Vagina (tissue), 2 donors: ENCODE data around the gene KCNT2. TPM values are rescaled to one million over a fixed set of nuclear protein-coding genes. Genes with fewer than 3 reads are reported as not detected.

ENCODE experiments used
- DNase-seq, 2 donors: peaks; one replicate each; pipeline ENCODE4 v3.0.0-alpha.2; 2017; ENCODE audit errors: extremely low spot score in 2 of 2
- H3K27ac ChIP-seq: fragments of 200-600 bp; sonication (generic); one replicate; pipeline ENCODE4 v1.5.1; 2019
- H3K27me3 ChIP-seq: fragments of 200-600 bp; sonication (generic); one replicate; pipeline ENCODE4 v1.5.1; 2019
- H3K36me3 ChIP-seq, 2 donors: fragments of 200-600 bp; sonication (generic); one replicate each; pipeline ENCODE4 v1.5.1; 2017 to 2019
- H3K4me1 ChIP-seq: fragments of 200-600 bp; sonication (generic); one replicate; pipeline ENCODE4 v1.5.1; 2019
- H3K4me3 ChIP-seq, 2 donors: fragments of 200-600 bp; sonication (generic); 1 replicate in 1 of 2; 2 replicates in 1 of 2; pipeline ENCODE4 v1.5.1; 2016 to 2019
- H3K9me3 ChIP-seq: fragments of 200-600 bp; sonication (generic); one replicate; pipeline ENCODE4 v1.5.1; 2019
- POLR2A ChIP-seq, 2 donors: fragments of 450-650 bp; IDR thresholded peaks; one replicate each; pipeline ENCODE4 v1.6.1; 2017; ENCODE audit warnings: antibody characterized with exemption in 2 of 2, mild to moderate bottlenecking in 2 of 2, moderate library complexity in 2 of 2
- POLR2AphosphoS5 ChIP-seq, 2 donors: sonication (generic); formaldehyde crosslinking; IDR thresholded peaks; one replicate each; pipeline ENCODE4 v1.9.0; 2017; ENCODE audit warnings: antibody characterized with exemption in 2 of 2, mild to moderate bottlenecking in 2 of 2, low read depth in 1 of 2; ENCODE audit not compliant: insufficient read depth in 1 of 2
- intact Hi-C: fragments of 100-400 bp; cut with DNase I; formaldehyde crosslinking; loops from one replicate; pipeline ENCODE4 v1.15.1; 2023
- total RNA-seq: library from RNA; depleted of rRNA; stranded (reverse); fragments of >200 nt; gene quantifications from one replicate; pipeline ENCODE4 v1.2.3, GENCODE V29; 2016
- TF ChIP-seq, protein P1 (sequence below), 3 experiments: fragments of 450-650 bp in 2 of 3; fragments of 200-600 bp in 1 of 3; sonication (generic) in 1 of 3; IDR thresholded peaks; one replicate each; pipeline ENCODE4 v1.5.1; 2017 to 2019; ENCODE audit warnings: antibody characterized with exemption in 3 of 3, mild to moderate bottlenecking in 2 of 3, moderate library complexity in 2 of 3

The KCNT2 gene
- total RNA-seq, 1 donor from 2014 or later, result 1.2 TPM

DNA sequence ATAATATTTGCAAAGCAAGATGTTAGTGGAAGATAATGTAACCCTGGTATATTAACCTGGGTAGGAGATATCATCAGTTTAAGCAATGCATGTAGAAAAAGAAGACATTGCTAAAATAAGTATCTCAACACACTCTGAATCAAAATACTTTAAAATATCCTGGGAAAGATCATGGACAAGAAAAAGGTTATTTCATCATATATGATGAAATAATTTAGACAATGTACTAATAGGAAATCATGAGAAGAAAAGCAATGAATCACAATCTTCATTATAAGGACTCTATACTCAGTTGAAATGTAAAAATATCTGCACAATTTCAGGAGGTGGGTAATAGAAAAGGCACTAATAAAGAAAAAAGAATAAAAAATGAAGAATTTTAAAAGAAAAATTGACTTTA is 158.8 kb downstream of the KCNT2 start:
- TF ChIP-seq, protein P1, sequence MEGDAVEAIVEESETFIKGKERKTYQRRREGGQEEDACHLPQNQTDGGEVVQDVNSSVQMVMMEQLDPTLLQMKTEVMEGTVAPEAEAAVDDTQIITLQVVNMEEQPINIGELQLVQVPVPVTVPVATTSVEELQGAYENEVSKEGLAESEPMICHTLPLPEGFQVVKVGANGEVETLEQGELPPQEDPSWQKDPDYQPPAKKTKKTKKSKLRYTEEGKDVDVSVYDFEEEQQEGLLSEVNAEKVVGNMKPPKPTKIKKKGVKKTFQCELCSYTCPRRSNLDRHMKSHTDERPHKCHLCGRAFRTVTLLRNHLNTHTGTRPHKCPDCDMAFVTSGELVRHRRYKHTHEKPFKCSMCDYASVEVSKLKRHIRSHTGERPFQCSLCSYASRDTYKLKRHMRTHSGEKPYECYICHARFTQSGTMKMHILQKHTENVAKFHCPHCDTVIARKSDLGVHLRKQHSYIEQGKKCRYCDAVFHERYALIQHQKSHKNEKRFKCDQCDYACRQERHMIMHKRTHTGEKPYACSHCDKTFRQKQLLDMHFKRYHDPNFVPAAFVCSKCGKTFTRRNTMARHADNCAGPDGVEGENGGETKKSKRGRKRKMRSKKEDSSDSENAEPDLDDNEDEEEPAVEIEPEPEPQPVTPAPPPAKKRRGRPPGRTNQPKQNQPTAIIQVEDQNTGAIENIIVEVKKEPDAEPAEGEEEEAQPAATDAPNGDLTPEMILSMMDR (IDR thresholded peaks at IDR 0.05), result no peak
- TF ChIP-seq POLR2AphosphoS5 (IDR thresholded peaks at IDR 0.05; ENCODE audit: insufficient read depth in 1 of 2, low read depth in 1 of 2), result no peak
- no peak for TF ChIP-seq POLR2A (IDR thresholded peaks at IDR 0.05)
- no peak for DNase-seq
- H3K27me3 ChIP-seq, result no peaks in the 10 kb centered on the region
- intact Hi-C loops, result no loop called here
- H3K27ac ChIP-seq, result no peak overlapping the region
- no peak overlapping the region for H3K4me3 ChIP-seq
- no peaks in the 10 kb centered on the region for H3K4me1 ChIP-seq
- no peaks in the 10 kb centered on the region for H3K36me3 ChIP-seq
- H3K9me3 ChIP-seq, result no peaks in the 10 kb centered on the region

DNA sequence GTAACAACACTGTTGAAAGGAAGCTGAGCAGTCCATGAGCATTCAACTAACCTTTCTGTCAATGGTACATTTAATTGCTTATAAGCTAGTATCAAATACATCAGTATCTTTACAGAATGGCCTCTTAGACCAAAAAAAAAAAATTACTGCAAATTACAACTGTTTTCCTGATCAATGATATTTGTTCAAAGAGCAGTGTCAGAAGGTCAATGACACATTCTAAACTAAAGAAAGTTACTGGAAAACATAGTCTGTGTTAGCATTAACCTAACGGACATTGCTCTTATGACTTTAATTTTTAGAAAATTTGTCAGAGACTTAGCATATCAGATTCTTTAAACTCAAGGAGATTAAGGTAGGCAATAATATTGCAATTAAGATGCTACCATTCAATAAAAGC is 162.5 kb downstream of the KCNT2 start:
- no peaks in the 10 kb centered on the region for H3K4me1 ChIP-seq
- no peaks in the 10 kb centered on the region for H3K27me3 ChIP-seq
- no peak for DNase-seq
- TF ChIP-seq, protein P1 (IDR thresholded peaks at IDR 0.05), result no peak
- no peak for TF ChIP-seq POLR2A (IDR thresholded peaks at IDR 0.05)
- TF ChIP-seq POLR2AphosphoS5 (IDR thresholded peaks at IDR 0.05; ENCODE audit: insufficient read depth in 1 of 2, low read depth in 1 of 2), result no peak
- no peak overlapping the region for H3K27ac ChIP-seq
- H3K9me3 ChIP-seq, result no peaks in the 10 kb centered on the region
- H3K36me3 ChIP-seq, result no peaks in the 10 kb centered on the region
- intact Hi-C loops, result no loop called here
- H3K4me3 ChIP-seq, result no peak overlapping the region

- DNase-seq, result no peak
- Histone ChIP-seq H3K9me3 (no peaks in the 10 kb centered on the region), H3K4me1 (no peaks in the 10 kb centered on the region), H3K27ac (no peak overlapping the region), H3K36me3 (no peaks in the 10 kb centered on the region), H3K27me3 (no peaks in the 10 kb centered on the region), H3K4me3 (no peak overlapping the region)
- intact Hi-C loops, result no loop called here
- TF ChIP-seq, protein P1 (IDR thresholded peaks at IDR 0.05), result no peak
- TF ChIP-seq POLR2AphosphoS5 (IDR thresholded peaks at IDR 0.05; ENCODE audit: insufficient read depth in 1 of 2, low read depth in 1 of 2), result no peak
- TF ChIP-seq POLR2A (IDR thresholded peaks at IDR 0.05), result no peak
Observed at GRCh38 chr1:196444634-196445033, 163.6 kb downstream of the KCNT2 start.

DNA sequence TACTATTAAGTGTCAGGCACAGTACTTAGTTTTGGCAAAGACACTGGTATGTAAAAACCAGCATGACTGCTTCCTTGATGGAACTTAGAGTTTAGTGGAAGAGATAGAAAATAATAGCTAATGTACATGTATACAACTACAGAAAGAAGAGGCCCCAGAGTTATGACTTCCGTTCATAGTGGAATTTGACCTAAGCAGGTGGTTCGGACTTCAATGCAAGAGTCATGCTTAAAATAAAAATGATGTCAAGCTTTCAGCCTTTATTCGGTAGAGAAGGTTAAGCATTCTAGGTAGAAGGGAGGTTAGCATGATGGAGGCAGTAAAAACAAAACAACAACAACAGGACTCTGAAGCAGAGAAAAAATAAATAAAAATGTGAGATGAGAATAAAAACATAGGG is 165.9 kb downstream of the KCNT2 start:
- no peak overlapping the region for H3K4me3 ChIP-seq
- no peak overlapping the region for H3K27ac ChIP-seq

GRCh38 chr1:196440711-196441110 is 167.5 kb downstream of the KCNT2 start:
- H3K4me1 ChIP-seq, result no peaks in the 10 kb centered on the region

More for the DNA sequence above, 165.9 kb downstream of the KCNT2 start:
- DNase-seq, result no peak
- Histone ChIP-seq H3K9me3 (no peaks in the 10 kb centered on the region), H3K27me3 (no peaks in the 10 kb centered on the region), H3K36me3 (no peaks in the 10 kb centered on the region), H3K4me1 (no peaks in the 10 kb centered on the region)
- intact Hi-C loops, result no loop called here
- TF ChIP-seq POLR2AphosphoS5 (IDR thresholded peaks at IDR 0.05; ENCODE audit: insufficient read depth in 1 of 2, low read depth in 1 of 2), result no peak
- no peak for TF ChIP-seq POLR2A (IDR thresholded peaks at IDR 0.05)
- TF ChIP-seq, protein P1 (IDR thresholded peaks at IDR 0.05), result no peak

More at GRCh38 chr1:196440711-196441110, 167.5 kb downstream of the KCNT2 start:
- intact Hi-C loops, result no loop called here
- H3K27ac ChIP-seq, result no peak overlapping the region
- H3K4me3 ChIP-seq, result no peak overlapping the region
- H3K36me3 ChIP-seq, result no peaks in the 10 kb centered on the region
- no peak for DNase-seq
- TF ChIP-seq, protein P1 (IDR thresholded peaks at IDR 0.05), result no peak
- no peak for TF ChIP-seq POLR2A (IDR thresholded peaks at IDR 0.05)
- no peak for TF ChIP-seq POLR2AphosphoS5 (IDR thresholded peaks at IDR 0.05; ENCODE audit: insufficient read depth in 1 of 2, low read depth in 1 of 2)
- no peaks in the 10 kb centered on the region for H3K9me3 ChIP-seq
- no peaks in the 10 kb centered on the region for H3K27me3 ChIP-seq
